Nephron progenitor cell (in vitro differentiated cells): ENCODE results near the gene CNTNAP2.
A peak's percentile ranks its signal among the peaks of the same experiment; 100 is the strongest.

ENCODE experiments used
- DNase-seq: peaks from one replicate; pipeline ENCODE4 v3.0.0; 2021
- H3K27ac Mint-ChIP-seq: 2 replicates; pipeline ENCODE4 v1.8.0; 2021; ENCODE audit warnings: mild to moderate bottlenecking, moderate library complexity, mixed read lengths
- H3K27me3 Mint-ChIP-seq: 2 replicates; pipeline ENCODE4 v1.8.0; 2021; ENCODE audit warnings: mild to moderate bottlenecking, low read depth, mixed read lengths; ENCODE audit not compliant: poor library complexity
- H3K36me3 Mint-ChIP-seq: 2 replicates; pipeline ENCODE4 v1.8.0; 2021; ENCODE audit warnings: low read depth, mixed read lengths
- H3K4me1 Mint-ChIP-seq: 2 replicates; pipeline ENCODE4 v1.8.0; 2021; ENCODE audit warnings: mixed read lengths
- H3K4me3 Mint-ChIP-seq: 2 replicates; pipeline ENCODE4 v1.8.0; 2021; ENCODE audit warnings: mild to moderate bottlenecking, moderate library complexity, mixed read lengths
- H3K9me3 Mint-ChIP-seq: 2 replicates; pipeline ENCODE4 v1.8.0; 2021; ENCODE audit warnings: mild to moderate bottlenecking, moderate library complexity, mixed read lengths
- TF ChIP-seq, protein P1 (sequence below): fragments of 200-600 bp; sonication (generic); IDR thresholded peaks from 2 replicates; pipeline ENCODE4 v1.5.0; 2021; ENCODE audit warnings: antibody characterized with exemption

Gene CNTNAP2

DNA sequence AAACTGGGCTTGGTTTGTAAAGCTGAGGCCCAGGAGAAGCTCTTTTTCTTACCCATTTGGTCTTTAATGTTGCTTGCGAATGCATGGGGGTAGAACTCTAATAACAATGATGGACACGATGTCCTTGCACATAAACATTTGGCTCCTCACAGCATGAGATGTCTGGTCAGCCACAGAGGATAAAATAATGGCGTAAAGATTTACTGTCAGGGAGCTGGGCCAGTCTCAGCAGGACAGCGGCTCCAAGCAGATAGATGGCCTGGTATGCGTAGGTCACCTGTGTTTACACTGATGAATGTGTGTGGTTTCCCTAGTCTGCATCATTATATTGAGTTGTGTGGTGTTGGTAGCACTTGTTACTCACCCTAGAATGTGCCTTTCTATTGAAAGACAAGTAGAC is 537.4 kb downstream of the CNTNAP2 start:
- H3K27me3 Mint-ChIP-seq: no peaks in the 10 kb centered on the region
- DNase-seq: peak; percentile 14
- H3K27ac Mint-ChIP-seq: no peak overlapping the region
- no peaks in the 10 kb centered on the region for H3K36me3 Mint-ChIP-seq
- TF ChIP-seq, protein P1, sequence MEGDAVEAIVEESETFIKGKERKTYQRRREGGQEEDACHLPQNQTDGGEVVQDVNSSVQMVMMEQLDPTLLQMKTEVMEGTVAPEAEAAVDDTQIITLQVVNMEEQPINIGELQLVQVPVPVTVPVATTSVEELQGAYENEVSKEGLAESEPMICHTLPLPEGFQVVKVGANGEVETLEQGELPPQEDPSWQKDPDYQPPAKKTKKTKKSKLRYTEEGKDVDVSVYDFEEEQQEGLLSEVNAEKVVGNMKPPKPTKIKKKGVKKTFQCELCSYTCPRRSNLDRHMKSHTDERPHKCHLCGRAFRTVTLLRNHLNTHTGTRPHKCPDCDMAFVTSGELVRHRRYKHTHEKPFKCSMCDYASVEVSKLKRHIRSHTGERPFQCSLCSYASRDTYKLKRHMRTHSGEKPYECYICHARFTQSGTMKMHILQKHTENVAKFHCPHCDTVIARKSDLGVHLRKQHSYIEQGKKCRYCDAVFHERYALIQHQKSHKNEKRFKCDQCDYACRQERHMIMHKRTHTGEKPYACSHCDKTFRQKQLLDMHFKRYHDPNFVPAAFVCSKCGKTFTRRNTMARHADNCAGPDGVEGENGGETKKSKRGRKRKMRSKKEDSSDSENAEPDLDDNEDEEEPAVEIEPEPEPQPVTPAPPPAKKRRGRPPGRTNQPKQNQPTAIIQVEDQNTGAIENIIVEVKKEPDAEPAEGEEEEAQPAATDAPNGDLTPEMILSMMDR: no peak
- no peak overlapping the region for H3K4me3 Mint-ChIP-seq
- H3K9me3 Mint-ChIP-seq: peaks cover 4% of the 10 kb centered on the region
- peaks cover 38% of the 10 kb centered on the region for H3K4me1 Mint-ChIP-seq

DNA sequence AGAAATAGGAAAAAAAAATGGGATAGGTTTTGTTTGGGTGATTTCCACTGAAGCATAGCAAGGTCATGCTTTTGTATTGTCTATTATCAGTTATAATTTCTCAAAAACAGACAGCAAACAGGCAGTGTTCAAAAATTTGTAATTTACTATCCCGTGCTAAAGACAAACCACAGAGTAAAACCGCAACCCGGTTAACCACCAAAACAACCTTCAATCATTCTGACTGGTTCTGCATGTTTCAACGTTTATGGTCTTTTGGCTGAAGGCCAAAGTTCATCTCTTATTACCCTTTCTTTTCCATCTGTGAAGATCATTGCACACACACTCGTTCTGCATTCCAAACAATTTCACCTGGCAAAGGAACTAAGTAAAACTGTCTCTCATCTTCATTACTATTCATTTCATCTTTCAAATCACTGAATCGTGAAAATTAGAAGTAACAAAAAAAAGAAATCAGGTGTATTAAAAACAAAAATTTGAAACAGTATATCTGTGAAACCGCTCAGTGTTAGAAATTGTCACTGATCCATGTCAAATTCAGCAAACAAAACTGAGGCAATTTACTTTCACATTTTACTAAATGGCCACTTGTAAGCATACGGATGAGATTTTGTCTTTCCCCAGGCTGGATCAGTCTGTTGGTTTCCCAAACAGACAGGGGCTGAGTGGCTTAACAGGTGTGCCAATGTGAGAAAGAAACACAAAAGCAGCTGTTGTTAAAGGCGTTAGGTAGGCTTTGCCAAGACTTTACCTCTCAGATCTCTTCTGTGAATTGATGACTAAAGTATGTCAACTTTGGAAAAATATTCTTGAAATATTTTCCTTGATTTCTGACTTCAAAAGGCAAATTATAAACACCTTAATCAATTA is 539.6 kb downstream of the CNTNAP2 start:
- no peak for DNase-seq
- Mint-ChIP-seq H3K36me3 (no peaks in the 10 kb centered on the region), H3K27me3 (no peaks in the 10 kb centered on the region), H3K27ac (no peak overlapping the region), H3K4me1 (peaks cover 40% of the 10 kb centered on the region), H3K9me3 (no peaks in the 10 kb centered on the region), H3K4me3 (no peak overlapping the region)
- TF ChIP-seq, protein P1: no peak

DNA sequence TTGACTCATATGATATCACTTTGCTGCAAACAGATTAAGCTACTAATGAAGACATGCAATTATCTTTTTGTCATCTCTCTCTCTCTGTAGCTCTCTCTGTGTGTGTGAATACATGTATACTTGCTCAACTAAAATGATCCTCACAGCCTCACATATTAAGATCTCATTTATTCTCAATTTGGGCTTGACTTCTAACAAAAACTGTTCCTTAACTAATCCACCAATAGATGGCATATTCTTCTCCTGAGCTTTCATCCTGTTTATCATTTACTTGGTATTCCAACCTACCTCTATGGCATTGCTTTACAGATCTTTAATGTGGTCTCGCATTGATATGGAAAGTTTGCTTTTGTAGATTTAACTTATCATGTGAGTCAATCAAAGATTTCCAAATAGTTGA is 540.4 kb downstream of the CNTNAP2 start:
- Mint-ChIP-seq H3K36me3 (no peaks in the 10 kb centered on the region), H3K4me3 (no peak overlapping the region), H3K4me1 (peaks cover 45% of the 10 kb centered on the region), H3K27me3 (no peaks in the 10 kb centered on the region), H3K27ac (no peak overlapping the region), H3K9me3 (no peaks in the 10 kb centered on the region)
- TF ChIP-seq, protein P1: no peak
- no peak for DNase-seq

DNA sequence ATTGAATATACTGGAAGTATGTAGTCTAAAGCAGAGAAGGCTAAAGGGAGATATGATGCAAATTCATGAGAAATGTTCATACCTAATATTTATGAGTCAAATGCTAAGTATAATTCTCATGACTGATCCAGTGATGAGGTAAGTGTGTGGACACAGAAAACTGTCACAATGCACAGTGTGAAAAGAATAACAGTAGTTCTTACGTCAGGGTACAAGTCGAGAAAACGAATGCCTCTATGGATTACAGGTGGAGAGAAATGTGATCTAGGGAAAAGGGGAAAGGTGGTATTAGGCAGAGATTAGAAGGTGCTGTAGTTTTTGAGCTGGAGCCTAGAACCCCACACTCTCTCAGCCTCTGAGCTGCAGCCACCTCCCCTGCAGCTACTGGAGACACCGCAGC is 542.0 kb downstream of the CNTNAP2 start:
- no peak overlapping the region for H3K27ac Mint-ChIP-seq
- H3K9me3 Mint-ChIP-seq: no peaks in the 10 kb centered on the region
- TF ChIP-seq, protein P1: no peak
- DNase-seq: no peak
- no peak overlapping the region for H3K4me3 Mint-ChIP-seq
- H3K36me3 Mint-ChIP-seq: no peaks in the 10 kb centered on the region
- no peaks in the 10 kb centered on the region for H3K27me3 Mint-ChIP-seq
- H3K4me1 Mint-ChIP-seq: peaks cover 42% of the 10 kb centered on the region

DNA sequence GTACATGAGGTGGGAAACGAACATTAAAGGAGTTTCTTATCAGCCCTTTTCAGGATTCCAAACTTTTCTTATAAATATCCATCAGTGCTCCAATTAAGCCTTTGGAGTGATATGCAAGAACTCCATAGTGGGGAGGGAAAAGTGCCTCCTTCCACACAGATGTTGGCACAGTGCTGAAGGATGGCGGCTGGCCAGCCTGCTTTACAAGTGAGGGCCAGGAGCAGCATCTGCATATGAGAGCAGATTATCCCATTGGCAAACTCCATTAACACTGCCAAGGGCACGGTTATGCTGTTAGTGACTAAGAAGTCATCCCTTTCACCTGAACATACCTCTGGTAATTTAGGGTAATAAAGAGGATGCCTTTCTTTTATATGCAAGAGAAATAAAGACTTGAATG is 543.1 kb downstream of the CNTNAP2 start:
- no peaks in the 10 kb centered on the region for H3K27me3 Mint-ChIP-seq
- H3K27ac Mint-ChIP-seq: no peak overlapping the region
- no peaks in the 10 kb centered on the region for H3K36me3 Mint-ChIP-seq
- no peak overlapping the region for H3K4me3 Mint-ChIP-seq
- peaks cover 32% of the 10 kb centered on the region for H3K4me1 Mint-ChIP-seq
- DNase-seq: no peak
- TF ChIP-seq, protein P1: no peak
- H3K9me3 Mint-ChIP-seq: no peaks in the 10 kb centered on the region

DNA sequence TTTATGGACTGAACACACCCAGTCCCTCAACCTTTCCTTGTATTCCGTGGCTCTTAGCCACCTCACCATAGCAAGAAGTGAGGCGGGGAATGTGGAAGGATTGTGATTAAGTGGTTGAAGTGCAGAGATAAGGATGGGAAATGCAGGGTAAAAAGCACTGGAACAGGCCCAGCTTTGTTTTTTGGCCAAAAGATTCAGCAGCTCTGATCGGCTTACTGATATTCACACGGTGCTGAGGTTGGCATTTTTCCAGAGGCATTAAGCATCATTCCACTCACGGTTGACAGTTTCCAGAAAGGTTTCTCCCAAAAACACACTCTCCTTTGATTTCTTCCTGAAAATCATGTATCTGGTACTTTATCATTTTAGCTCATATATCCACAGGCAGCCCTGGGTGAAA is 544.2 kb downstream of the CNTNAP2 start:
- Mint-ChIP-seq H3K9me3 (peaks cover under 1% of the 10 kb centered on the region), H3K4me1 (peaks cover 26% of the 10 kb centered on the region), H3K4me3 (no peak overlapping the region), H3K27ac (no peak overlapping the region), H3K27me3 (no peaks in the 10 kb centered on the region), H3K36me3 (no peaks in the 10 kb centered on the region)
- TF ChIP-seq, protein P1: no peak
- no peak for DNase-seq
